Measurements from ENCODE around the gene APOBEC3A. TPM values are rescaled to one million over a fixed set of nuclear protein-coding genes. Genes with fewer than 3 reads are reported as not detected.

Gene APOBEC3A
- total and polyA plus RNA-seq, 10 of the 15 experiments (the other 5 are each of a cell fraction or from before 2014, with no cell fraction given): 0.20 TPM; not detected in 9

- WGBS (ENCODE audit: insufficient coverage, insufficient replicate concordance, low lambda C conversion rate, missing lambda C conversion rate): 7% methylated on average over 15 of the region's 16 CpGs
- H3K27ac ChIP-seq (ENCODE audit: control insufficient read depth, insufficient read depth): peak within 1 kb of the TSS; percentile 67
- peak; percentile 97 for FAIRE-seq
- ChIA-PET RAD21 (ENCODE audit: unreplicated experiment) (interaction anchor here (0.6 to 2.3 kb wide), 9 partner anchors 21 to 170 kb away, joined by 3 to 11 read pairs (median 4); partner anchors contain the start of gene CBX7), POLR2A (interaction anchor here (0.7 to 1.9 kb wide), 6 partner anchors 9 to 166 kb away, joined by 3 to 6 read pairs (median 4); no protein-coding TSS in a partner anchor), SMC1A (ENCODE audit: uncharacterized antibody, unreplicated experiment) (interaction anchor here (0.6 to 3.9 kb wide), 10 partner anchors 9 to 215 kb away, joined by 3 to 25 read pairs (median 4); no protein-coding TSS in a partner anchor), CTCF (interaction anchor here (0.6 to 7.7 kb wide), 10 partner anchors 10 to 140 kb away, joined by 3 to 51 read pairs (median 4); partner anchors contain the start of gene APOBEC3A)
- peak within 1 kb of the TSS; percentile 67 for H3K4me2 ChIP-seq (ENCODE audit: control insufficient read depth, insufficient read depth)
- in situ Hi-C loops (cut with MboI): no loop called here
- H3K4me3 ChIP-seq: peak within 1 kb of the TSS; percentile 64
- peaks cover 6% of the 10 kb centered on the region; the same call in 2 of the 3 replicates for H3K9me3 ChIP-seq (replicated peaks; ENCODE audit: control insufficient read depth, insufficient read depth, low read length)
- H4K20me1 ChIP-seq (ENCODE audit: control insufficient read depth, insufficient read depth): no peaks in the 10 kb centered on the region
- peak; percentile 84 for ATAC-seq
- no peaks in the 10 kb centered on the region for H3K27me3 ChIP-seq (replicated peaks in 1 of 2; ENCODE audit: control insufficient read depth in 2 of 2, insufficient read depth in 2 of 2, low read length in 1 of 2)
- peaks cover 34% of the 10 kb centered on the region for H3K4me1 ChIP-seq (ENCODE audit: control insufficient read depth, insufficient read depth, low read length)
- no TSS peak for BruUV-seq (replicated peaks)
- intact Hi-C loops (cut with micrococcal nuclease; ENCODE audit: unreplicated experiment): loop anchor here (5.0 kb wide), 2 partner anchors 40 to 110 kb away; partner anchors contain the start of gene CBX6
- peak within 1 kb of the TSS; percentile 53 for H3K9ac ChIP-seq (ENCODE audit: control insufficient read depth, insufficient read depth, low read length)
- peak; percentile 85 for DNase-seq (ENCODE audit: low read depth, low spot score)
- no peaks in the 10 kb centered on the region for H3K79me2 ChIP-seq (ENCODE audit: control insufficient read depth, insufficient read depth, low read length)
- peak within 1 kb of the TSS; percentile 27 for H2AFZ ChIP-seq (ENCODE audit: control insufficient read depth, low read depth, low read length)
- H3K36me3 ChIP-seq (ENCODE audit: control insufficient read depth in 2 of 2, insufficient read depth in 2 of 2, low read length in 1 of 2): no peaks in the 10 kb centered on the region; a peak in 1 of 4 replicates
- TF ChIP-seq NR2C1 (IDR thresholded peaks at IDR 0.05) (peak; percentile 63; the same call in 1 of the 2 replicates), ZNF384 (IDR thresholded peaks at IDR 0.05; ENCODE audit: borderline replicate concordance, low read depth, low read length) (peak; percentile 31; the same call in 1 of the 2 replicates), FOXK2 (IDR thresholded peaks at IDR 0.05) (0 out of 2 replicates have a peak, but pooled peaks have one; percentile 29), YY1 (IDR thresholded peaks at IDR 0.05; ENCODE audit: low read depth, low read length) (0 out of 2 replicates have a peak, but pooled peaks have one; percentile 11), NR2F1 (conservative IDR thresholded peaks at IDR 0.05) (peak; percentile 84), GATAD2B (conservative IDR thresholded peaks at IDR 0.05; ENCODE audit: low read depth) (peak; percentile 44; the same call in 1 of the 2 replicates), CREB1 (IDR thresholded peaks at IDR 0.05; ENCODE audit: low read depth) (peak; percentile 41; the same call in 1 of the 2 replicates), CREM (IDR thresholded peaks at IDR 0.05; ENCODE audit: low read depth) (peak; percentile 37; the same call in 1 of the 2 replicates), JUND (IDR thresholded peaks at IDR 0.05; ENCODE audit: low read depth, low read length) (peak; percentile 68; the same call in 1 of the 2 replicates), RELA (IDR thresholded peaks at IDR 0.05; ENCODE audit: borderline replicate concordance, partially characterized antibody) (peak; percentile 36), TCF7 (IDR thresholded peaks at IDR 0.05; ENCODE audit: borderline replicate concordance) (no peak), NFYB (IDR thresholded peaks at IDR 0.05; ENCODE audit: insufficient read depth, low read depth, low read length) (peak; percentile 73), NKRF (conservative IDR thresholded peaks at IDR 0.05) (peak; percentile 92), SP1 (IDR thresholded peaks at IDR 0.05; ENCODE audit: low read depth, low read length) (peak; percentile 19), HDGF (IDR thresholded peaks at IDR 0.05) (0 out of 2 replicates have a peak, but pooled peaks have one; percentile 5), JUNB (IDR thresholded peaks at IDR 0.05) (peak; percentile 49; the same call in 1 of the 2 replicates), ZNF24 (IDR thresholded peaks at IDR 0.05) (no peak), IRF4 (IDR thresholded peaks at IDR 0.05; ENCODE audit: low read depth, low read length) (peak; percentile 79; the same call in 1 of the 2 replicates), SIN3A (IDR thresholded peaks at IDR 0.05; ENCODE audit: low read depth, low read length) (peak; percentile 97), E2F4 (IDR thresholded peaks at IDR 0.05; ENCODE audit: low read depth, low read length) (peak; percentile 89), MTA2 (IDR thresholded peaks at IDR 0.05; ENCODE audit: low read depth) (peak; percentile 31; the same call in 1 of the 2 replicates)
These were observed 24.9 kb downstream of the APOBEC3A start, which contains the start of gene APOBEC3B for GRCh38 chr22:38981992-38982927. Gene APOBEC3B (plus strand): TSS chr22:38982347. CDS start chr22:38982454, 107 bp downstream.
